Activated T-cell treated with anti-CD3 and anti-CD28 coated beads for 48 hours (primary cell): Measurements from ENCODE around the gene AMPD3.

Source experiments
- DNase-seq: peaks from one replicate; pipeline ENCODE4 v3.0.0-alpha.2; 2020; ENCODE audit warnings: low read depth

Gene AMPD3

DNA sequence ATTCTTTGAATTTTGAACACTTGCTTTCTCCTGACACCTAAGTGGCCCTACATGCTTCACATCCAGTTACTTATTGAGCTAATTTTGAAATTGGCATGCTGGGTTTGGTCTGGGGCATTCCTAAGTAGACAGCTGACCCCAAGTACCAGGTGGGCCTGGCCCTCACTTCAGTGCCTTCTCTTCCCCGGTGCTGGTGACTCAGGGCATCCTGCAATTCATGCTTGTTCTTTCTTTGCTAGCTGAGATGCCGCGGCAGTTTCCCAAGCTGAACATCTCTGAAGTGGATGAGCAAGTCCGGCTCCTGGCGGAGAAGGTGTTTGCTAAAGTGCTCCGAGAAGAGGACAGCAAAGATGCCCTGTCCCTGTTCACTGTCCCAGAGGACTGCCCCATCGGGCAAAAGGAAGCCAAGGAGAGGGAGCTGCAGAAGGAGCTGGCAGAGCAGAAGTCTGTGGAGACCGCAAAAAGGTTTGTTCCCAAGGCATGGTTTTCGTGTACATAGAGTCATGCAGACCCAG lies 6.3 kb downstream of the AMPD3 start:
- DNase-seq: no peak

DNA sequence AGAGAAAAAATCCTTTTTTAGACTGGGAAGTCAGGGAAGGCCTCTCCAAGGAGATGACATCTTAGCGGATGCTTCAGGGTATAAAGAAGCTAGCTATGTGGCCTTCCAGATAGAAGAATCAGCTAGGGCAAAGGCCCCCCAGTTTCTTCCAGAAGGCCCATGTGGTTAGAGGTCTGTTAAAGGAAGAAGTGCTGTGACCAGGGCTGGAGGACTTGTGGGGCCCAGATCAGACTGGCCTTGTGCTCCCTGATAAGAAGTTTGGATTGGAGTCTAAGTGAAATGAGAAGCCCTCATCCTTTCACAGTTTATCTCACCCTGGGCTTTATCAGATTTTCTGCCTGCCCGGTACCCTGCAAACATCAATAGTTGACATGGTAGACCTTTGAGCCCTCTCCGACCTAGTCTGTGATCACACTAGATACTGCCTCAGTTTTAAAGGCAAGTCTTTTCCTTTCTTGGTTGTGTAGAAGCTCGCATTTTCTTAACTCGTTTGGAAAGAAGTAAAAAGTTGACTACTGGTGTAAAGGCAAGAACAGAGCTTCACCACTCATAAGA lies 7.8 kb downstream of the AMPD3 start:
- DNase-seq: no peak

DNA sequence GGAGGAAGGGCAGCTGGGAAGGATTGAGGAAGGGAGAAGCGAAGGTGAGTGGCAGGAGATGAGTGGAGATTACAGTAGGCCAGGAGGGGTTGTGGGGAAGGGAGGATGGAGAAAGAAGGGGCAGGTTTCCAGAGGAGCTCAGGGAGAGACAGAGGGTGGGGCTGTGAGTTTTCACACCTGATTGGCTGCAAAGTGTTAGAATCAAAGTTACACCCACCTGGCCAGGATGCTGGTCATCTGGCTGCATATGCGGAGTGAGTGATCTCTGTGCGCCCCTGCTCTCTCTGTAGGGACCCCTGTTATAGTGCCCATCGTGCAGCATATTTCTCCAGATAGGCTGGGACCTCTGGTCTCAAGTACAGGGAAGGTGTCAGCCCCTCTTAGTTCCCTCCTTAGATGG lies 18.3 kb downstream of the AMPD3 start:
- DNase-seq: no peak

DNA sequence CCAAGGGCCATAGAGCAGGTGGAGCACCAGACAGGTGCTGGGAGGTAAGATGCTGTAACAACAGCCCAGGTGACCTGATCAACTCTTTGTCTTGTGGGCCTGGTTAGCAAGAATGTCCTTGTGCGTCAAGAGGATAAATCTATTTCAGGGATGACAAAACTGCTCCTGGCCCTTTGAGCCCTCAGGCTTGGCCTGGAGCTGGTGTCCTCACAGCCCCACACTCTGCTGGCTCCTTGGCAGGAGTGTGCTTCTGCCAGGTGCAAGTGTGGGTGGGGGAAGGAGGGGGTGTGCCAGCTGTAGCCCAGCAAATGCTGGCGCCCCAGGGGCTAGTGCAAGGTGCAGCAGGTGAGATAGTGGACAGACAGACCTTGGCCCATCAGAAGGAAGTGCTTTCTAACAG lies 19.5 kb downstream of the AMPD3 start:
- no peak for DNase-seq

DNA sequence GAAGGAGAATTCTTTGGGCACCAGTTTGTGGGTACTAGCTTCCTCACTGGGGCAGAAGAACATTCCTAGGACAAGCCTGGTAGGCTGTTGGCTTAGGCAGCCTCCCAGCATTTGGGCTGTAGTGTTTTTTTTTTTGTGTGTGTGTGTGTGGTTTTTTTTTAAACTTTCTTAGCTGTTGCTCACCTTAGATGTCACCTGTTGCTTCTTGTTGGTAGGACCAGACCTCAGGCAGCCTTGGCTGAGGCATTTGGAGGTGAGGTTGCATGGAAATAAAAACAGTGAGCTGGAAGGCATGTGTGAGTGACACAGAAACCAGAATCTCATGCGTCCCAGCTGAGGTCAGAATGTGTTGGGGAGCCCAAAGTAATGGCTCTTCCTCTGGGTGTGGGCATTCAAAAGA lies 21.3 kb downstream of the AMPD3 start:
- DNase-seq: no peak

DNA sequence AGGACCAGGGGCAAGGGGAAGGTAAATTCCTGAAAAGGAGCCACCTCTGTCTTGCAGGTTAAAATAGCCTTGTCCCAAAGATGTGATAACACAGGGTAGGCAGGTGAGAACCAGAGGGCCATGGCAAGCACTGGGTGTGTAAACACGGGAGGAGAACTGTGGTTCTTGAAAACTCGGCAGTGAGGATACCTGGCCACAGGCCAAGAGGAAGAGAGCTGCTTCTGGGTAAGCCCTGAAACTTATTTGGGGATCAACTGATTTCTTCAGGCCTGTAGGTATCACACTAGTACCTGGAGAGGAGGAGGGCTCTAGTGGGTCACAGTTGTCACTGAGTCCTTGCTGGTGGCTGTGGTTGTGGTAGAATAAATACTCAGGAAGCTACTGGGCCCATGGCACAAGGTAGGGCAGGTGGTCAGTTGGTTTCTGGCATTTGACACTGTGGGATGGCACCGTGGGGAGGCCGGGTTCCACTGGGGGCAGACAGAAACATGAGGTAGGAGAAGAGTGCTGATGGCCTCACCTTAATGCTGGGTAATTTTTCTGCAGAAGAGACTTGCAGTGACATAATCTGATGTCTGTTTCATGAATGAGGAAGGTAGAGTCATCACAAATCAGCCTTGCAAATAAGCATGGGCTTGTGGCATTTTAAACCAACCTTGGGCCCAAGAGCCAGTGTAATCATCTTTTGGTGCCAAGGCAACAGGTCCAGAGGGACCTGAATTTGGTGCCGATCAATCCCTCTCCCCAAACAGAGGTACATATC lies 22.0 kb downstream of the AMPD3 start:
- DNase-seq: no peak

DNA sequence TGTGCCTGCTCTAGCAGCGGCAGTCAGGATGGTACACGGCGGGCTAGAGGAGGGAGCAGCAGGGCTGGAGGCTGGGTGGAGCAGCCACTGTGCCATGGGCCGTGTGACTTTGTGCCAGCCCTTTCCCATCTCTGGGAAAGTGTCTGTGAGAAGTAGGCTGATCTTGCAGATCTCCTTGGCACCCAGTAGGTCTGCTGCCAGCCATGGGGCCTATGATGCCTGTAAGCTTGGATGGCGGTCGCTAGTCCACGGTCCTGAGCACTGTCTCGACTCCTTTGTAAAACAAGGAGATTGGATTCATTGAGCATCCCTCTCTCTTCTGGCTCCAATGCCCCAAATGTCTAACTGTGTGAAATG lies 22.6 kb downstream of the AMPD3 start:
- DNase-seq: no peak

DNA sequence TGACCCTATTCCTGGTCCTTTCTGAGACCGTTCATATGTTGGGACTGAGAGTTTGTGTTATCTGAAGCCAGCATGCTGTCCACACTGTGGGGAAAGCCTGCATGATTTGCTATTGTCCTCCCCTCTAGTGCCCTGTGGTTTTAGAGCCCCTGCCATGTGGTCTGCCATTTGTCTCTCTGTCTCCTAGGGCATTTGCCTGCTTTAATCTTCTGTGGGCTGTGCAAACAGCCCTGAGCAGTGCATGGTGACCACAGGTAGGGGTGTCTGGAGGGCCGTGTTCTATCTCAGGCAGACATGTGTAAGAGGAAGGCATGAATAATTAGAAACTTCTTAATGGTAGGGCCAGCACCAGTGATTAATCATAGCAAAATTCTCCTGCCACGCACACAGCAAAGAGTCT lies 23.0 kb downstream of the AMPD3 start:
- no peak for DNase-seq

DNA sequence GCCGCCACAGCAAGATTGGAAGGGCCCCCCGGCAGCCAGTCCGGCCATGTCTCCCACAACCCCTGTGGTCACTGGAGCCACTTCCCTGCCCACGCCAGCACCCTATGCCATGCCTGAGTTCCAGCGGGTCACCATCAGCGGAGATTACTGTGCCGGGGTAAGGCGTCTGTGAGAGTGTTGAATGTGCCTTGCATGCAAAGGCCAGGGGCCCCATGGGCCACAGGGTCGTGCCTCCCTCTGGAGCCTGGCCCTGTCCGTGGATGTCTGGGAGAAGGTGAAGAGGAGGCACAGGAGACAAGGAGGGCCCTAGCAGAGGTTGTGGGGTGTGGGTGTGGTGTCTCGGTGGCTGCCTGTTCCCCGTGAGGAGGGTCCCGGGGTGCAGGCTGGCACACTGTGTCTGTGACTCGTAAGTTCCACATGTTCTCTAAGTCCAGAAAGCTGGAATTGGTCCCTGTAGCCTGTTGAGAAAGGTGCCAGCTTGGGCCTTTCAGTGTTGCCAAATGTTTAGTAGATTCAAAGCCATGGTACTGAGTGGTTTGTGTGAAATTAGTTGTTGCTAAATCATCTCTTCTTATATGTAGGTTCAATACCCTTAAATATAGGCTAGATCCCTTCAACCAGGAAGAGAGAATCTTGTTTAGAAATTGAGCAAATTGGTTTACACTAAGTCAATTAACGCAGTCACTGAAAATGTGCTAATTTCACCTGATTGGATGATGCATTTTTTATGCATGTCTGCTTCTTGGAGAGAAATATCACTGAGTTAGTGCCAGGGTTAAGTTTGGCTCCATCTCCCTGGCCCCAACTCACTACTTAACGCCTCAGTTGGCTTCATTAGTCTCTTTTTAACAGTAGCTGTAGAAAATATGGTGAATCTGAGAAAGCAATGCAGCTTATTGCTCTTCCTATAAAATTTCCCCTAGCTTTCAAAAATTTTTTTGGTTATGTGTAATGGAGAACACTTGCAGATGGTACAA lies 23.8 kb downstream of the AMPD3 start:
- DNase-seq: no peak

DNA sequence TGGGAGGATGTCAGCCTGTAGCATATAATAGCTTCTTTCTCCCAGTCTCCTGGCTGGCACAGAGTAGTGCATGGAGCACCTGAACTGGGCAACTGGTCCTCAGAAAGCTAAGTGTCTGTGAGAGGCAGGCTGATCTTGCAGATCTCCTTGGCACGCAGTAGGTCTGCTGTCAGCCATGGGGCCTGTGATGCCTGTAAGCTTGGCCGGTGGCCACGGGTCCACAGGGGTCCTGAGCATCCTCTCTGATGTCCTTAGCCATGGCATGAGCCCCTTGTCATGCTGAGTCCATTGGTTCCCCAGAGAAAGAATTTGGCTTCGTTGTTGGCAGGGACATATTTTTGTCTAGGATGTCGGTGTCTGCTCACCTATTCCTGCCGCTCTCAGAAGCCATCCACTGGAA lies 25.0 kb downstream of the AMPD3 start:
- no peak for DNase-seq

DNA sequence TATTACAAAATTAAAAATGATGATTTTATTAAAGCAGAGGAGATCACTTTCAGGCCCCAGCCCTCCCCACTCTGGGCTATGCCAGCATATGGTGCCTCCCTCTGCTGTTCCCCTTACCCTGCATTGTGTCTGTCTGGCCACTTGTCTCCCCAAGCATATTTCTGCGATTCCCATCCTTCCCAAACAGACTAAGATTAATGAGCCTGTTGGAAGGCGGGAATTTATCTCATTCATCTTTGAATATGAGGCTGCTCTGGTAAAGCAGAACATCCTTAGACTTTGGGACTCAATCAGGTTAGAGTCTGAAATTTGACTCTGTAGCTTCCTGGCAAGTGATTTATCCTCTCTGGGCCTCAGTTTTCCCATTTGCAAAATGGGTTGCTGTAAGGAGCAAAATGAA lies 25.7 kb downstream of the AMPD3 start:
- no peak for DNase-seq

DNA sequence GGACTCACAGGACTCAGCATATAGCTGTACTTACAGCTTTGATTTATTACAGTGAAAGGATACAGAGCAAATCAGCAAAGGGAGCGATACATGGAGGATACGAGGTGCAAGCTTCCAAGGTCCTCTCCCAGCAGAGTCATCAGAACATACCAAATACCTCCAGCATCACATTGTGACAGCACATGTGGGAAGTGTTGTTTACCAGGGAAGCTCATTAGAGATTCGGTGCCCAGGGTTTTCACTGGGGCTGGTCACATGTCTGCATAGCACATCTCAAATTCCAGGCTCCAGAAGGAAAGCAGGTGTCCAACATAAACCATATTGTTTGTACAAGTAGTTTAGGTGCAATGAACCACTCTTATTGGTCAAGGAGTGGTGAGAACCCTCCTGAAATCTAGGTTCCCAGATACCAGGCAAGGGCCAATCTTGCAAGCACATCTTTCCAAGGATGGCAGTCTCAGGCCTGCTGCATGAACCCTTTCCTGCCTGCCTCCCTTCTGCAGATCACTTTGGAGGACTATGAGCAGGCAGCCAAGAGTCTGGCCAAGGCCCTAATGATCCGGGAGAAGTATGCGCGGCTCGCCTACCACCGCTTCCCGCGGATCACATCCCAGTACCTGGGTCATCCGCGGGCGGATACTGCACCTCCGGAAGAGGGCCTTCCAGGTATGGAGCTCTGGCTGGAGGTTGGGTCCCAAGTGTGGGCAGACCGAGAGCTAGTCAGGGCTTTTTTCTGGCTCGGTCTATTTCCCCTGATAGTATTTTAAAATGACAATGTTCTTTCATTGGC lies 26.7 kb downstream of the AMPD3 start:
- DNase-seq: no peak

DNA sequence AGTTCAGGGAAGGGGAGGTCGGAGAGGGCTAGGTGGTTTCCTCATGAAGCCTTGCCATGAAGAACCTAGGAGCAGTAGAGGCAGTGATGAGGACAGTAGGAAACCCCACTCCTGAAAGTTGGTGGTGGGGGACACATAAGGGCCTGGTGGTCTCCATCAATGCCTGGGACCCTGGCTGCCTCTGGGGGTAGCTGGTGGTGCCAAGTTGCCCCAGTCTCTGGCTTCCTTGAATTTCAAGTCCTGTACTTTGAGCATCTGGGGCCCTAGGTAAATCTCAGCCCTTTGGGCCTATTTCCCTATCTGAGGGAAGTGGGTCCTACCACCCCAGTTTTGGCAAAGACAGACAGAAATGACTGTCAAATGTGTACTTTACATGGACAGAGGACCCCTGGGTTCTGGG lies 28.1 kb downstream of the AMPD3 start:
- no peak for DNase-seq

DNA sequence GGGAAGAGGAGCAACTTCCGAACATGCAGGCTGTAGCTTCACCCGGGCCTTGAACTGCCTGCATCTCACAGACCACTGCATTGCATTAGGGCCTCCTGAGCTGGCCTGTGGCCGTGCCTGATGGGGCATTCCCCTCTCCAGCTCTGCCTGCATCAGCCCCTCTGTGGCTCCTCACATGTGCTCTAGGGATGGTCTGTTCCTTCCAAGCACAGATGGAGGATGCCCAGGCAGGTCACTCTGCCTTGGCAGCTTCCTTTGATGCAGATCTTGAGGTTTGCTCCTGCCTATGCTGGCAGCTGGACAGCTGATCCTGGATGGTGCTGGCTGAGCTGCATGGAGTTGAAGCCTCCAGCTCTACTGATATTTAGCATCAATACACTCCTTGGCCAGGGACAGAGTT lies 28.5 kb downstream of the AMPD3 start:
- no peak for DNase-seq

DNA sequence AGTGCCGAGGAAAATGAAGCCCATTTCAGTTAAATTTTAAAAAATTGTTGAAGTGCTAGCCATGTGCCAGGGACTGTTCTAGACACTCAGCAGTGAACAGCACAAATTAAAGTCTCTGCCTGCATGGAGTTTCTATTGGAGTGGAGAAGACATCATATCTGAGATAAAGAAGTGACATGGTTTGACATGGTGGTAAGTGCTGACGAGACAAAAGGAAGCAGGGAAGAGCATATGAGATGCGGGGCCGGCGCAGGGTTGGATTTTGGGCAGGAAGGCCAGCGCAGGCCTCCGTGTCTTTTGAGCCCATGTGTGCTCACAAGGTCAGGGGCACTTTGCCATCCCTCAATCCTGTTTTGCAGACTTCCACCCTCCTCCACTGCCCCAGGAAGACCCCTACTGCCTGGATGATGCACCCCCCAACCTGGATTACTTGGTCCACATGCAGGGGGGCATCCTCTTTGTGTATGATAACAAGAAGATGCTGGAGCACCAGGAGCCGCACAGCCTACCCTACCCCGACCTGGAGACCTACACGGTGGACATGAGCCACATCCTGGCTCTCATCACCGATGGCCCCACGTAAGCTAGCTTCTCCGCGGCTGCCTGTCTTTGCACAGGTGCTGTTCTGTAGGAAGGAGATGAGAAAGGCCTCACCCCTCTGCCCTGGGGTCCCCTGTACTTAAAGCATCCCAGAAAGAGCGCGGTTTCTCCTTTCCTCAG lies 29.6 kb downstream of the AMPD3 start:
- no peak for DNase-seq

DNA sequence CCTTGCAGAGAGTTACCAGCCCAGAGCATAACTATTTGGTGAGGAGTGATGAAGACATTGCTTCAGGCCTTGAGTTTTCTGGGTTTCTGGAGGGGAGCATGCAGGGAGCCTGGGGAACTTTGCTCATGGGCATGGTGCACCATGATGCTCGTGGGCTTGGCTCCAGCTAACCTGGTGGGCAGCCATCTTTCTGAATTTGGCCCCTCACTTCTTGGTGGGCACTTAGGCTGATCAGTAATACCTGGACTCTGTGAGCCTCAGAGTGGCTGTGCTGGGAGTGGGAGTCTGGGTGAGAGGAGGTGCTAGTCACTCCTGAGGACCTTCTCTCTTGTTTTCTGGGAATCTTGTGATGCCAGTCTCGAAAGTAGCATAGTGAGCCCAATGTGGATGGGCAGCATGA lies 30.6 kb downstream of the AMPD3 start:
- DNase-seq: no peak

DNA sequence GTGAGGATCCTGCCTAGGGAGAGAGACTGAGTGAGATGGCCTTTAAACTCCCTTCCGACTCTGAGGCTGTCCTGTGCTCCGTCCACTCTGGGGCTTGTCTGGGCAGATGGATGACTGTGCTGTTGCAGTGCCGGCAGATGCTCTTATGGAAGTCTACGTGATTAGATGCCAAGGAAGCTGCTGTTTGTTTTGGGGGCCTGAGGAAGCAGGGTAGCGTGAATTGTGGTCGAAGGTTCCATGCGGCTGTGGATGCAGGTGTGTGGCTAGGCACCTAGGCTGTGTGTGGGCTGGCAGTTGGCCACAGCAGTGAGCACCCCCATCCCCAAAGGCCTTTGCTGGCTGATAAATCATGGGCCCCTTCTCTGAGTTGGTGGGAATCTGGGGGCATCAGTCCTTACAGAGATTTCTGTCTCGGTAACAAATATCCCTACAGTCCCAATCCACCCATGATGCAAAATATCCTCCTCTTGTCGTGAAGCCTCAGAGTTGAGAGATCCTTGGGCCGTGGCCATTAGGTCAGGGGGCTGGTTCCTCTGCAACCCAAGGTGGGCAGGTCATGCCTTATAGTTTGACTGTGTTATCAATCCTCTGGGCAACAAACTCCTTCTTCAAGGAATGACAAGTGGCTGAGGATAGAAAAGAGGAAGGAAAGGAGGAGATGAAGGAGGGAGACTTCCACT lies 31.2 kb downstream of the AMPD3 start:
- no peak for DNase-seq

DNA sequence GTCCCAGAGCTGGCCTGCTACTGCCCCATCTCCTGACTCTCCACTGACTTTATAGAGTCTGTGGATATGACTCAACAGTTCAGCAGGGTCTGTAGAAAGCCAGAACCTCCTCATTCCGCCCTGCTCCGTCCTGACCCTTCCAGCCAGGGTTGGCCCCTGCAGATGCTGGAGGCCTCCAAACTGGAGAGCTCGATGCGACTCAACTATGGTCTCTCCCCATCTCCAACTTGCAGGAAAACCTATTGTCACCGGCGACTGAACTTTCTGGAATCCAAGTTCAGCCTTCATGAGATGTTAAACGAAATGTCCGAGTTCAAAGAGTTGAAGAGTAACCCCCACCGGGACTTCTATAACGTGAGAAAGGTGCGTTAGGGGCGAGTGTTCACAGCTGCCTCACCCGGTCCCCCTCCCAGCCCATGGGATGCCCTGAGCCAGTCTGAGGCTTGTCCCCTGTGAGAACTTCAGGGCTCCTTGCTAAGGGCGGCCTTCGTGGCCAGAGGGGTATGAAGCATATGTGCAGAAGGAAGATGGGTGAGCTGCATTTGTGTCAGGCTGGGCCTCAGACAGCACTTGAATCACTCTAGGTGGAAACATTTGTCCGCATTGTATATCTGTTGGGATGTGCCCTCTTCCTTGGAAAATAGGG lies 32.1 kb downstream of the AMPD3 start:
- DNase-seq: no peak

DNA sequence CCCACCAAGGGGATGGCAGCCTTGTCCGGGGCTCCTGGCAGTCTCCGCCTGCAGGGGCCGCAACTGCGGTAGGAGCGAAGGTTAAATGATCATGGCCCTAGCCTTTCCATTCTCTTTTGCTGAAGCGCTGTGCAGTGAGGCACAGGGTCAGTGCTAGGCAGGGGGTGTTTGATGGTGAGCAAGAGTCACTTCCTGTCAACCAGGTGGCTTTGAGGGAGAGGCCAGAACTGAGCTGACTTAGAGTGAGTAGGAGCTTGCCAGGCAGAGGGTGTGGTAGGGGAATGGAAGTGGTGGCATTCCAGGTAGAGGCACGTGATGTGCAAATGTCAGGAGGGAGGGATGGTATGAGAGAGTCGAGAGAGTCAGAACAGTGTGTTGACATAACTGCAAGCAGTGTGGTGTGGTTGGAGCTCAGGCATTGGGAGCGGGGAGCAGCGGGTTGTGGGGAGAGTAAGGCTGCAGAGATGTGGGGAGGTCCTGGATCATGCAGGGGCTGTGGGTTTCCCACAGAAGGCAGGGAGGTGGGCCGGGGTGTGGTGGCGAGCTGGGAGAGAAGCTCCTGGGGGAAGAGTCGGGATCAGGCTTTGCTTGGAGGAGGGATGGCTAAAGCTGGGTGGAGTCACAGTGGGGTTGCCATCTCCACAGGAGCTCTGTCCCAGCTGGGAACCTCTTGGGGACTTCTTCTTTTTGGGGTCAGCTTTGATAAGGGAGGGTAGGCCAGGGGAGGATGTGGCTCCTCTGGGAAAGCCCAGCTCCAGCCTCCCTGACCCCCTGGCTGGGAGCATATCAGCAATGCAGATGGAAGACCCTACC lies 33.3 kb downstream of the AMPD3 start:
- DNase-seq: no peak
